GM12878 (cell line): ENCODE data around the gene EDNRB. TPM values are rescaled to one million over a fixed set of nuclear protein-coding genes. Genes with fewer than 3 reads are reported as not detected.

ENCODE experiments used
- ATAC-seq: fragments of 200-7000 bp; cut with Tn5 transposase; 3 replicates; pipeline ENCODE4 v1.9.1; 2020; ENCODE audit warnings: mild to moderate bottlenecking, moderate library complexity
- BruUV-seq: library from RNA; stranded (reverse); fragments of 400-500 nt; replicated peaks from 2 replicates; lab custom pipeline; 2021; lab: Mats Ljungman, UMichigan
- CTCF ChIA-PET: fragments of 300-600 bp; sonication (Branson Sonifier 250); formaldehyde crosslinking; extraction: SDS; loops from one replicate; lab custom pipeline; 2021; ENCODE audit warnings: inconsistent platforms; lab: Yijun Ruan, JAX
- POLR2A ChIA-PET: fragments of 350-600 bp; formaldehyde crosslinking; extraction: SDS; loops from one replicate; lab custom pipeline; 2021; ENCODE audit warnings: inconsistent platforms; lab: Charles Lee
- RAD21 ChIA-PET: fragments of 300-600 bp; sonication (Branson Sonifier 250); formaldehyde crosslinking; loops from one replicate; lab custom pipeline; 2023; ENCODE audit warnings: antibody characterized with exemption; ENCODE audit not compliant: unreplicated experiment; lab: Charles Lee
- SMC1A ChIA-PET: fragments of 300-600 bp; sonication (Branson Sonifier 250); formaldehyde crosslinking; loops from one replicate; lab custom pipeline; 2023; ENCODE audit not compliant: unreplicated experiment, uncharacterized antibody; lab: Charles Lee
- DNase-seq: peaks from one replicate; pipeline ENCODE4 v3.0.0-alpha.2; 2011; ENCODE audit warnings: low read depth, low spot score
- FAIRE-seq: peaks from 3 replicates; lab custom pipeline; 2011; peaks lifted over from hg19 to GRCh38; lab: Jason Lieb, UNC
- H2AFZ ChIP-seq: 2 replicates; pipeline ENCODE4 v1.6.0; 2011; ENCODE audit warnings: low read depth, low read length, control low read depth; ENCODE audit not compliant: control insufficient read depth
- H3K27ac ChIP-seq: 2 replicates; pipeline ENCODE4 v1.5.1; 2011; ENCODE audit warnings: control low read depth; ENCODE audit not compliant: control insufficient read depth, insufficient read depth
- H3K27me3 ChIP-seq, 2 experiments: replicated peaks in 1 of 2; 2 replicates each; pipeline versions ENCODE4 v1.6.0 to v1.6.1; 2011; ENCODE audit warnings: low read length in 1 of 2; ENCODE audit not compliant: control insufficient read depth in 2 of 2, insufficient read depth in 2 of 2
- H3K36me3 ChIP-seq, 2 experiments: 2 replicates each; pipeline ENCODE4 v1.5.1; 2011; ENCODE audit warnings: low read length in 1 of 2; ENCODE audit not compliant: control insufficient read depth in 2 of 2, insufficient read depth in 2 of 2
- H3K4me1 ChIP-seq: 2 replicates; pipeline ENCODE4 v1.6.1; 2011; ENCODE audit warnings: mild to moderate bottlenecking, low read length, moderate library complexity, mixed read lengths; ENCODE audit not compliant: control insufficient read depth, insufficient read depth
- H3K4me2 ChIP-seq: 2 replicates; pipeline ENCODE4 v1.6.0; 2011; ENCODE audit warnings: control low read depth; ENCODE audit not compliant: control insufficient read depth, insufficient read depth
- H3K4me3 ChIP-seq: fragments of 200-600 bp; sonication (generic); 2 replicates; pipeline ENCODE4 v1.5.1; 2016
- H3K79me2 ChIP-seq: 2 replicates; pipeline ENCODE4 v1.6.0; 2011; ENCODE audit warnings: low read length; ENCODE audit not compliant: control insufficient read depth, insufficient read depth
- H3K9ac ChIP-seq: 2 replicates; pipeline ENCODE4 v1.8.0; 2011; ENCODE audit warnings: low read length, control low read depth, mixed read lengths; ENCODE audit not compliant: control insufficient read depth, insufficient read depth
- H3K9me3 ChIP-seq: replicated peaks from 3 replicates; pipeline ENCODE4 v1.5.1; 2011; ENCODE audit warnings: mild to moderate bottlenecking, low read length; ENCODE audit not compliant: control insufficient read depth, insufficient read depth
- H4K20me1 ChIP-seq: 2 replicates; pipeline ENCODE4 v1.6.0; 2011; ENCODE audit not compliant: control insufficient read depth, insufficient read depth
- CEBPZ ChIP-seq: fragments of 150-350 bp; IDR thresholded peaks from 2 replicates; pipeline ENCODE4 v1.6.1; 2016; ENCODE audit warnings: low read depth, low read length
- CREB1 ChIP-seq: IDR thresholded peaks from 2 replicates; pipeline ENCODE4 v1.6.1; 2012; ENCODE audit warnings: low read depth, mild to moderate bottlenecking, inconsistent platforms
- ESRRA ChIP-seq: IDR thresholded peaks from 2 replicates; pipeline ENCODE4 v1.6.1; 2012; ENCODE audit warnings: mild to moderate bottlenecking, low read length, improper control_type of control experiment
- FOXK2 ChIP-seq: fragments of 450-650 bp; IDR thresholded peaks from 2 replicates; pipeline ENCODE4 v1.6.1; 2017; ENCODE audit warnings: mild to moderate bottlenecking, moderate library complexity
- GATAD2B ChIP-seq: fragments of 450-650 bp; conservative IDR thresholded peaks from 2 replicates; pipeline ENCODE4 v1.6.1; 2017; ENCODE audit warnings: low read depth, mild to moderate bottlenecking, moderate library complexity
- KDM1A ChIP-seq: fragments of 200-600 bp; sonication (generic); IDR thresholded peaks from 2 replicates; pipeline ENCODE4 v1.6.1; 2016; ENCODE audit warnings: borderline replicate concordance
- NFYB ChIP-seq: IDR thresholded peaks from 2 replicates; pipeline ENCODE4 v1.6.1; 2011; ENCODE audit warnings: low read depth, mild to moderate bottlenecking, low read length, improper control_type of control experiment, moderate library complexity; ENCODE audit not compliant: insufficient read depth
- NR2F1 ChIP-seq: fragments of 450-650 bp; conservative IDR thresholded peaks from 2 replicates; pipeline ENCODE4 v1.6.1; 2017; ENCODE audit warnings: mild to moderate bottlenecking
- PAX8 ChIP-seq: fragments of 450-650 bp; IDR thresholded peaks from 2 replicates; pipeline ENCODE4 v1.6.1; 2017; ENCODE audit warnings: mild to moderate bottlenecking, moderate library complexity
- RB1 ChIP-seq: fragments of 450-650 bp; formaldehyde crosslinking; IDR thresholded peaks from 2 replicates; pipeline ENCODE4 v1.6.1; 2017; ENCODE audit warnings: mild to moderate bottlenecking, borderline replicate concordance
- RCOR1 ChIP-seq: conservative IDR thresholded peaks from 2 replicates; pipeline ENCODE4 v1.6.1; 2012; ENCODE audit warnings: low read depth, low read length, improper control_type of control experiment
- SIN3A ChIP-seq: IDR thresholded peaks from 2 replicates; pipeline ENCODE4 v1.6.1; 2012; ENCODE audit warnings: low read depth, low read length, improper control_type of control experiment
- ZNF384 ChIP-seq: IDR thresholded peaks from 2 replicates; pipeline ENCODE4 v1.6.1; 2012; ENCODE audit warnings: low read depth, mild to moderate bottlenecking, low read length, improper control_type of control experiment, borderline replicate concordance
- WGBS: methylation state at CpG from one replicate; pipeline ENCODE4 v1.1.6; 2016; ENCODE audit warnings: low lambda C conversion rate; ENCODE audit not compliant: insufficient replicate concordance, insufficient coverage; ENCODE audit errors: missing lambda C conversion rate; 5-methylcytosine and 5-hydroxymethylcytosine counted together
- in situ Hi-C: fragments of 300-500 bp; cut with MboI; formaldehyde crosslinking; loops from 9 replicates; pipeline ENCODE4 v1.14.3; 2018; ENCODE audit warnings: mixed read lengths
- intact Hi-C: fragments of 100-400 bp; cut with micrococcal nuclease; formaldehyde crosslinking; loops from one replicate; pipeline ENCODE4 v1.14.2; 2022; ENCODE audit not compliant: unreplicated experiment
- polyA plus RNA-seq, 11 experiments: library from polyadenylated mRNA; depleted of rRNA in 4 of 11; unstranded in 6 of 11; stranded (reverse) in 5 of 11; fragments of >200 nt; fragmentation: Nextera tagmentation in 4 of 11; fragmentation: Illumina TruSeq in 1 of 11; extraction: Ambion mirVana in 4 of 11; extraction: Trizol in 1 of 11; gene quantifications; 1 replicate in 1 of 11; 2 replicates in 10 of 11; pipeline versions ENCODE4 v1.2.1 to v1.2.3, GENCODE V29; 2011 to 2016; ENCODE audit warnings: inconsistent platforms in 2 of 11, missing spikeins in 2 of 11, low read depth in 1 of 11
- total RNA-seq, 4 experiments: library from RNA; depleted of rRNA in 3 of 4; stranded (reverse); fragments of >200 nt in 3 of 4; fragmentation: Illumina TruSeq in 1 of 4; extraction: Trizol in 1 of 4; gene quantifications; 2 replicates each; pipeline versions ENCODE4 v1.2.1 to v1.2.3, GENCODE V29; 2013 to 2021
- TF ChIP-seq, protein P1 (sequence below): IDR thresholded peaks from 2 replicates; pipeline ENCODE4 v1.6.1; 2011; ENCODE audit warnings: low read depth, mild to moderate bottlenecking, low read length, moderate library complexity, borderline replicate concordance; ENCODE audit errors: extremely low read depth

Gene EDNRB
- total and polyA plus RNA-seq, 10 of the 15 experiments (the other 5 are each of a cell fraction or from before 2014, with no cell fraction given) = not detected

- Histone ChIP-seq H3K4me3 (no peak overlapping the region), H3K27me3 (peaks cover 0 to 1% of the 10 kb centered on the region in 2 experiments; a peak in 2 of 4 replicates), H3K4me1 (no peaks in the 10 kb centered on the region), H3K36me3 (no peaks in the 10 kb centered on the region), H3K27ac (no peak overlapping the region), H2AFZ (no peak overlapping the region), H4K20me1 (no peaks in the 10 kb centered on the region), H3K9me3 (no peaks in the 10 kb centered on the region), H3K9ac (no peak overlapping the region), H3K79me2 (no peaks in the 10 kb centered on the region), H3K4me2 (no peak overlapping the region)
- ChIA-PET POLR2A (no interaction called here), CTCF (interaction anchor here (1.1 to 1.3 kb wide), 2 partner anchors 15 to 16 kb away, joined by 3 read pairs; no protein-coding TSS in a partner anchor), SMC1A (interaction anchor here (1.1 kb wide), 1 partner anchor 10 kb away, joined by 3 read pairs; no protein-coding TSS in a partner anchor), RAD21 (no interaction called here)
- 52% methylated on average over 3 of the region's 3 CpGs for WGBS
- in situ Hi-C loops (no loop called here), intact Hi-C loops (no loop called here)
- no peak for ATAC-seq
- BruUV-seq = no TSS peak
- DNase-seq = no peak
- TF ChIP-seq NR2F1 (no peak), ESRRA (no peak)
- no peak for FAIRE-seq
Measured at GRCh38 chr13:77913003-77913402, 5.6 kb downstream of the EDNRB start.

DNA sequence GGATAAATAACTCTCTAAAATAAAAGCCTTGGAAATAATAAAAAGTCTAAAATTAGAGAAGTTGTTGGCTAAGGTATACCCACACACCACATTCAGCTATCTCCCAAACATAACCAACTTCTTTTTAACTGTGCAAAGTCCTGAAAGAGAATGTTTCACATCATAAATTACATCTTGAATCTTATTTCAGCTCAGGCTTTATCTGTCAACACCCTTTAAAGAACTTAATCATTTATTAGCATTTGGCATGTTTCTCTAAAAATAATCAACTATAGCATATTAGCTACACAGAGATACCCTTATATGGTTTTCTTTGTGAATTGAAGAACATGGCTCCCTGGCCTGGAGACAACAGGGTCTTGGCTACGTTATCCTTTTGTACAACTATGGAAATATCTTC, 6.9 kb downstream of the EDNRB start:
- ChIA-PET RAD21 (no interaction called here), SMC1A (interaction anchor here (1.0 kb wide), 1 partner anchor 9 kb away, joined by 3 read pairs; no protein-coding TSS in a partner anchor), CTCF (interaction anchor here (1.0 to 1.2 kb wide), 2 partner anchors 9 to 319 kb away, joined by 3 to 4 read pairs; no protein-coding TSS in a partner anchor), POLR2A (no interaction called here)
- H3K27me3 ChIP-seq = no peaks in the 10 kb centered on the region
- H3K79me2 ChIP-seq = no peaks in the 10 kb centered on the region
- H3K4me1 ChIP-seq = no peaks in the 10 kb centered on the region
- no peaks in the 10 kb centered on the region for H3K36me3 ChIP-seq
- no peak overlapping the region for H3K4me3 ChIP-seq
- ATAC-seq = no peak
- DNase-seq = no peak
- intact Hi-C loops (no loop called here), in situ Hi-C loops (no loop called here)
- no peak for FAIRE-seq
- H3K9me3 ChIP-seq = no peaks in the 10 kb centered on the region
- H3K9ac ChIP-seq = no peak overlapping the region
- no peaks in the 10 kb centered on the region for H4K20me1 ChIP-seq
- H3K27ac ChIP-seq = no peak overlapping the region
- 10% methylated on average over 1 of the region's 1 CpG for whole genome bisulfite sequencing
- H2AFZ ChIP-seq = no peak overlapping the region
- no TSS peak for BruUV-seq
- no peak overlapping the region for H3K4me2 ChIP-seq
- TF ChIP-seq SIN3A (no peak), CEBPZ (no peak), RCOR1 (no peak), ZNF384 (no peak), GATAD2B (no peak), CREB1 (no peak), RB1 (no peak), PAX8 (no peak), NFYB (no peak), FOXK2 (no peak), KDM1A (no peak)
- TF ChIP-seq, protein P1, sequence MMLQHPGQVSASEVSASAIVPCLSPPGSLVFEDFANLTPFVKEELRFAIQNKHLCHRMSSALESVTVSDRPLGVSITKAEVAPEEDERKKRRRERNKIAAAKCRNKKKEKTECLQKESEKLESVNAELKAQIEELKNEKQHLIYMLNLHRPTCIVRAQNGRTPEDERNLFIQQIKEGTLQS = no peak
